RWPE1 (cell line): ENCODE measurements around the gene AIMP2.

Source experiments
- CTCF ChIA-PET: fragments of 350-600 bp; sonication (Branson Sonifier 250); formaldehyde crosslinking; extraction: SDS; loops from one replicate; lab custom pipeline; 2021; lab: Yijun Ruan, JAX
- POLR2A ChIA-PET: fragments of 400-600 bp; formaldehyde crosslinking; extraction: SDS; loops from one replicate; lab custom pipeline; 2020; ENCODE audit warnings: antibody characterized with exemption; ENCODE audit not compliant: low non-redundant PET; lab: Yijun Ruan, JAX
- DNase-seq: peaks from one replicate; pipeline ENCODE4 v3.0.0; 2012; ENCODE audit warnings: low spot score
- H3K27ac ChIP-seq: fragments of 450-650 bp; 2 replicates; pipeline ENCODE4 v1.5.1; 2017
- TF ChIP-seq, protein P1 (sequence below): fragments of 450-650 bp; conservative IDR thresholded peaks from 2 replicates; pipeline ENCODE4 v1.5.1; 2017; ENCODE audit warnings: low read depth, mild to moderate bottlenecking

AIMP2 gene

GRCh38 chr7:6011541-6011940 lies 2.5 kb downstream of the AIMP2 start:
- H3K27ac ChIP-seq, result peak overlapping the region; percentile 99; the same call in 1 of the 2 replicates
- DNase-seq, result no peak
- CTCF ChIA-PET, result interaction anchor here (0.6 kb wide), 1 partner anchor 69 kb away, joined by 3 read pairs; no protein-coding TSS in a partner anchor
- TF ChIP-seq, protein P1, sequence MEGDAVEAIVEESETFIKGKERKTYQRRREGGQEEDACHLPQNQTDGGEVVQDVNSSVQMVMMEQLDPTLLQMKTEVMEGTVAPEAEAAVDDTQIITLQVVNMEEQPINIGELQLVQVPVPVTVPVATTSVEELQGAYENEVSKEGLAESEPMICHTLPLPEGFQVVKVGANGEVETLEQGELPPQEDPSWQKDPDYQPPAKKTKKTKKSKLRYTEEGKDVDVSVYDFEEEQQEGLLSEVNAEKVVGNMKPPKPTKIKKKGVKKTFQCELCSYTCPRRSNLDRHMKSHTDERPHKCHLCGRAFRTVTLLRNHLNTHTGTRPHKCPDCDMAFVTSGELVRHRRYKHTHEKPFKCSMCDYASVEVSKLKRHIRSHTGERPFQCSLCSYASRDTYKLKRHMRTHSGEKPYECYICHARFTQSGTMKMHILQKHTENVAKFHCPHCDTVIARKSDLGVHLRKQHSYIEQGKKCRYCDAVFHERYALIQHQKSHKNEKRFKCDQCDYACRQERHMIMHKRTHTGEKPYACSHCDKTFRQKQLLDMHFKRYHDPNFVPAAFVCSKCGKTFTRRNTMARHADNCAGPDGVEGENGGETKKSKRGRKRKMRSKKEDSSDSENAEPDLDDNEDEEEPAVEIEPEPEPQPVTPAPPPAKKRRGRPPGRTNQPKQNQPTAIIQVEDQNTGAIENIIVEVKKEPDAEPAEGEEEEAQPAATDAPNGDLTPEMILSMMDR, result no peak
- POLR2A ChIA-PET, result no interaction called here

- DNase-seq, result no peak
- TF ChIP-seq, protein P1, result no peak
- ChIA-PET CTCF (interaction anchor here (0.6 kb wide), 2 partner anchors 18 to 68 kb away, joined by 3 to 4 read pairs; no protein-coding TSS in a partner anchor), POLR2A (no interaction called here)
- H3K27ac ChIP-seq, result peak overlapping the region; percentile 99
Measured at GRCh38 chr7:6012355-6013104, 3.5 kb downstream of the AIMP2 start.

DNA sequence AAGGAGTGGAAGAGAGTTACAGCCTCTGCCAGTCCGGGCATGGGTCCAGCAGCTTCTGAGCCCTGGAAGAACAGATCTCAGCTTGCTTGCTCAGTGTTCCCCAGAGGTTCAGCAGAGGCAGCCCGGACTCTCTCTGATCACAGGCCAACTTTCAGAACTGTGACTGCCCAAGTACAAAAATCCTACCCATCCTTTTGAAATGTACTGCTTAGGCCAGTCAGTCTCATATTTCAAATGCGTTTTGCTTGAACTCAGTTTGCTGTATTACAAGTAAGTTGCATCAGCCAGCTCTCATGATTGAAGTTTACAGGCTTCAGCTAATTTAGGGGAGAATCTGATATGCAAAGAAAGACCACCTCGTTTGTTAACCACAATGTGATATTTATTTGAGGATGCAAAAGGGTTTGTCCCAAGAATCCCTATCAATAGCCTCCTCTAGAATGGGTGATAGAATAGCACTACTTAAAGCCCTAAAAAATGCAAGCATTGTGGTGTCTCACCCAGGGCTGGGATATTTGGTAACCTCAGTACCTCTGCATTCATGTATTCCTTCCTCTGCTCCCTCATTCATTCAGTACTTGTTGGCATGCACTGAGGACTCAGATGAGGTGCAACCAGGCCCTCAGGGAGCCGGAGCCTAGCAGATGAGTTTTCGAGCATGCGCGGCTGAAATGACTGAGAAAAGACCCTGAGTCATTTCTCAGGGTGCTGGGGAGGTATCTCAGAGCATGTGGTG lies 7.0 kb downstream of the AIMP2 start:
- peak overlapping the region; percentile 99 for H3K27ac ChIP-seq
- ChIA-PET POLR2A (no interaction called here), CTCF (no interaction called here)
- DNase-seq, result peak; percentile 20
- TF ChIP-seq, protein P1, result no peak

- no peak for DNase-seq
- ChIA-PET POLR2A (no interaction called here), CTCF (no interaction called here)
- H3K27ac ChIP-seq, result peak overlapping the region; percentile 99
- TF ChIP-seq, protein P1, result no peak
Measured at GRCh38 chr7:6016653-6016966, 7.5 kb downstream of the AIMP2 start.

DNA sequence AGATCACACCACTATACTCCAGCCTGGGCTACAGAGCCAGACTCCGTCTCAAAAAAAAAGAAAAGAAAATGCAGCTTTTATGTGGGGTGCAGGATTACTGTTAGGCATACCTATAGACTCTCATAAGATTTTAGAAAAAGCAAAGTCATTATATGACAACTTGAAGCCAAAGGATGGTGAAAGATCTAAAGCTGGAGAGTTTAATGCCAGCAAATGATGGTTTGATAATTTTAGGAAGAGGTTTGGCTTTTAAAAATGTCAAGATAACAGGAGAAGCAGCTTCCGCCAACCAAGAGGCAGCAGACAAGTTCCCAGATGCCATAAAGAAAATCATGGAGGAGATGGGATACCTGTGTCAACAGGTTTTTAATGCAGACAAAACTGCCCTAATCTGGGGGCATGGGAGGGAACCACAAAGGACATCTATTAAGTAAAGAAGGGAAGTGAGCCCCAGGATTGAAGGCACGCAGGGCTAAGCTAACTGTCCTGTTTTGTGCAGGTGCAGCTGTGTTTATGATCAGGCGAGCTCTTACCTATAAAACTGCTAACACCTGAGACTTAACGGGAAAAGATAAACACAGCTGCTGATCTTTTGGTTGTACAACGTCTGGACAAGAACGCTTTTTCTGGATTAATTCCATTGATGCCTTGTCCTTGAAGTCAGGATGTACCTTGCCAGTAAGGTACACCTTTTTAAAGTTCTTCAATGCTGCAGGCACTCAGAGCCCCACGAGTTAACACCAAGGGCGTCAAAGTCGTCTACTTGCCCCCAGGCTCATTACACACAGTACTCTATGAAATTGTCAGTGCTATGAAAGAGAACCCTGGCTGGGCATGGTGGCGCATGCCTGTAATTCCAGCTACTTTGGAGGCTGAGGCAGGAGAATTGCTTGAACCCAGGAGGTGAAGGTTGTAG lies 11.6 kb downstream of the AIMP2 start:
- DNase-seq, result no peak
- POLR2A ChIA-PET, result no interaction called here
- TF ChIP-seq, protein P1, result no peak
- peak overlapping the region; percentile 99 for H3K27ac ChIP-seq
- CTCF ChIA-PET, result no interaction called here

GRCh38 chr7:6022707-6023106 lies 13.6 kb downstream of the AIMP2 start:
- ChIA-PET CTCF (no interaction called here), POLR2A (no interaction called here)
- peak overlapping the region; percentile 13; the same call in 1 of the 2 replicates for H3K27ac ChIP-seq
- TF ChIP-seq, protein P1, result no peak
- no peak for DNase-seq
